HG02885 (cell line): Measurements from ENCODE around the gene CDH4.

Experiments used
- ATAC-seq: cut with Tn5 transposase; IDR thresholded peaks from one replicate; pipeline ENCODE4 v1.9.1; 2021; ENCODE audit warnings: mild to moderate bottlenecking; ENCODE audit not compliant: unreplicated experiment, poor library complexity

CDH4 gene

GRCh38 chr20:61605862-61606557 lies 353.9 kb downstream of the CDH4 start:
- ATAC-seq, result no peak

GRCh38 chr20:61608275-61609085 lies 356.4 kb downstream of the CDH4 start:
- no peak for ATAC-seq

- no peak for ATAC-seq
Measured at GRCh38 chr20:61609461-61609860, 357.4 kb downstream of the CDH4 start.

- ATAC-seq, result no peak
Measured at GRCh38 chr20:61611401-61612180, 359.5 kb downstream of the CDH4 start.

- no peak for ATAC-seq
Measured at GRCh38 chr20:61613917-61614705, 362.1 kb downstream of the CDH4 start.

- ATAC-seq, result no peak
Measured at GRCh38 chr20:61614706-61615100, 362.6 kb downstream of the CDH4 start.

GRCh38 chr20:61615806-61616205 lies 363.7 kb downstream of the CDH4 start:
- no peak for ATAC-seq

- no peak for ATAC-seq
Measured at GRCh38 chr20:61619751-61620150, 367.7 kb downstream of the CDH4 start.

GRCh38 chr20:61620174-61620573 lies 368.1 kb downstream of the CDH4 start:
- no peak for ATAC-seq

- ATAC-seq, result no peak
Measured at GRCh38 chr20:61621035-61621730, 369.1 kb downstream of the CDH4 start.

GRCh38 chr20:61621852-61622251 lies 369.8 kb downstream of the CDH4 start:
- no peak for ATAC-seq

GRCh38 chr20:61623451-61623850 lies 371.4 kb downstream of the CDH4 start:
- ATAC-seq, result no peak

- ATAC-seq, result no peak
Measured at GRCh38 chr20:61625246-61625645, 373.2 kb downstream of the CDH4 start.

- no peak for ATAC-seq
Measured at GRCh38 chr20:61626412-61626811, 374.4 kb downstream of the CDH4 start.

- no peak for ATAC-seq
Measured at GRCh38 chr20:61627791-61628415, 375.8 kb downstream of the CDH4 start.

- no peak for ATAC-seq
Measured at GRCh38 chr20:61628480-61628879, 376.4 kb downstream of the CDH4 start.

GRCh38 chr20:61628901-61629601 lies 377.0 kb downstream of the CDH4 start:
- ATAC-seq, result no peak

- no peak for ATAC-seq
Measured at GRCh38 chr20:61629602-61630390, 377.7 kb downstream of the CDH4 start.
